Osteocyte (in vitro differentiated cells): ENCODE data around the gene RPS19BP1. TPM values are rescaled to one million over a fixed set of nuclear protein-coding genes. Genes with fewer than 3 reads are reported as not detected.

Experiments
- DNase-seq: peaks from one replicate; pipeline ENCODE4 v3.0.0; 2021; ENCODE audit warnings: mixed read lengths; ENCODE audit not compliant: unreplicated experiment; ENCODE audit errors: extremely low spot score
- H3K27ac Mint-ChIP-seq: one replicate; pipeline ENCODE4 v1.8.0; 2021; ENCODE audit warnings: mild to moderate bottlenecking, mixed read lengths; ENCODE audit not compliant: unreplicated experiment
- H3K27me3 Mint-ChIP-seq: one replicate; pipeline ENCODE4 v1.8.0; 2021; ENCODE audit warnings: mixed read lengths; ENCODE audit not compliant: unreplicated experiment
- H3K36me3 Mint-ChIP-seq: one replicate; pipeline ENCODE4 v1.8.0; 2021; ENCODE audit warnings: mixed read lengths; ENCODE audit not compliant: unreplicated experiment
- H3K4me1 Mint-ChIP-seq: one replicate; pipeline ENCODE4 v1.8.0; 2021; ENCODE audit warnings: mixed read lengths; ENCODE audit not compliant: unreplicated experiment
- H3K4me3 Mint-ChIP-seq: one replicate; pipeline ENCODE4 v1.8.0; 2021; ENCODE audit warnings: mild to moderate bottlenecking, moderate library complexity, mixed read lengths; ENCODE audit not compliant: unreplicated experiment
- H3K9me3 Mint-ChIP-seq: one replicate; pipeline ENCODE4 v1.8.0; 2021; ENCODE audit warnings: mixed read lengths; ENCODE audit not compliant: unreplicated experiment
- total RNA-seq: library from RNA; stranded (reverse); gene quantifications from 2 replicates; pipeline ENCODE4 v1.2.1, GENCODE V29; 2021
- TF ChIP-seq, protein P1 (sequence below): fragments of 200-600 bp; sonication (generic); IDR thresholded peaks from 2 replicates; pipeline ENCODE4 v1.5.0; 2021; ENCODE audit warnings: antibody characterized with exemption, mild to moderate bottlenecking, moderate library complexity

Gene RPS19BP1
- total RNA-seq, 1 donor from 2014 or later, result 53.1 TPM

- Mint-ChIP-seq H3K27ac (no peak overlapping the region), H3K9me3 (no peaks in the 10 kb centered on the region), H3K4me3 (no peak overlapping the region), H3K36me3 (no peaks in the 10 kb centered on the region), H3K27me3 (peaks cover 13% of the 10 kb centered on the region), H3K4me1 (no peaks in the 10 kb centered on the region)
- TF ChIP-seq, protein P1, sequence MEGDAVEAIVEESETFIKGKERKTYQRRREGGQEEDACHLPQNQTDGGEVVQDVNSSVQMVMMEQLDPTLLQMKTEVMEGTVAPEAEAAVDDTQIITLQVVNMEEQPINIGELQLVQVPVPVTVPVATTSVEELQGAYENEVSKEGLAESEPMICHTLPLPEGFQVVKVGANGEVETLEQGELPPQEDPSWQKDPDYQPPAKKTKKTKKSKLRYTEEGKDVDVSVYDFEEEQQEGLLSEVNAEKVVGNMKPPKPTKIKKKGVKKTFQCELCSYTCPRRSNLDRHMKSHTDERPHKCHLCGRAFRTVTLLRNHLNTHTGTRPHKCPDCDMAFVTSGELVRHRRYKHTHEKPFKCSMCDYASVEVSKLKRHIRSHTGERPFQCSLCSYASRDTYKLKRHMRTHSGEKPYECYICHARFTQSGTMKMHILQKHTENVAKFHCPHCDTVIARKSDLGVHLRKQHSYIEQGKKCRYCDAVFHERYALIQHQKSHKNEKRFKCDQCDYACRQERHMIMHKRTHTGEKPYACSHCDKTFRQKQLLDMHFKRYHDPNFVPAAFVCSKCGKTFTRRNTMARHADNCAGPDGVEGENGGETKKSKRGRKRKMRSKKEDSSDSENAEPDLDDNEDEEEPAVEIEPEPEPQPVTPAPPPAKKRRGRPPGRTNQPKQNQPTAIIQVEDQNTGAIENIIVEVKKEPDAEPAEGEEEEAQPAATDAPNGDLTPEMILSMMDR, result no peak
- DNase-seq, result no peak
Observed at GRCh38 chr22:39565414-39565944, 32.9 kb upstream of the RPS19BP1 start.

- Mint-ChIP-seq H3K4me3 (no peak overlapping the region), H3K4me1 (peaks cover 4% of the 10 kb centered on the region), H3K36me3 (no peaks in the 10 kb centered on the region), H3K27ac (no peak overlapping the region), H3K27me3 (peaks cover 17% of the 10 kb centered on the region), H3K9me3 (no peaks in the 10 kb centered on the region)
- DNase-seq, result no peak
- TF ChIP-seq, protein P1, result no peak
Observed at GRCh38 chr22:39563571-39564428, 31.3 kb upstream of the RPS19BP1 start.

- Mint-ChIP-seq H3K27ac (no peak overlapping the region), H3K36me3 (no peaks in the 10 kb centered on the region), H3K9me3 (no peaks in the 10 kb centered on the region), H3K4me1 (peaks cover 5% of the 10 kb centered on the region), H3K27me3 (peaks cover 22% of the 10 kb centered on the region), H3K4me3 (no peak overlapping the region)
- no peak for DNase-seq
- TF ChIP-seq, protein P1, result no peak
Observed at GRCh38 chr22:39562839-39563489, 30.4 kb upstream of the RPS19BP1 start.

DNA sequence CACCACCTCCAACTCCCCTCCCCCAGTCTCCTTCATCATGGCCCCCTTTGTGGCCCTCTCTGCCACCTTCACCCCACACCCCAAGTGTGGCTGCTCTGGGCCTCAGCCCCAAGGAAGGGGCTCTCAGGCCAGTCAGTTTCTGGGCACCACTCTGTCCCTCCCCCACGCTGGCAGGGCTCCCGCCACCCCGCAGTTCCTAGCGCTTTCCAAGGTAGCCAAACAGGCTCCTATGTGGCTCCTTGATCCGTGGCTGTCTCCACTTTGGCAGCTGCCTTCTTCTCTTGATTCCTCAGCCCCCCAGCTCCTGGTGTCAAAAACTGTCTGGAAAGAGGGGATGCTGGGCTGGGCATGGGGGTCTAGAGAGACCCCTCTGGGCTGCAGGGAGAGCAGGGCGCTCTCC lies 27.6 kb upstream of the RPS19BP1 start:
- Mint-ChIP-seq H3K36me3 (no peaks in the 10 kb centered on the region), H3K4me3 (no peak overlapping the region), H3K27me3 (peaks cover 42% of the 10 kb centered on the region), H3K4me1 (peaks cover 10% of the 10 kb centered on the region), H3K9me3 (no peaks in the 10 kb centered on the region), H3K27ac (no peak overlapping the region)
- DNase-seq, result no peak
- TF ChIP-seq, protein P1, result no peak
